Measurements from ENCODE around the gene SLC16A1. TPM values are rescaled to one million over a fixed set of nuclear protein-coding genes. Genes with fewer than 3 reads are reported as not detected.

SLC16A1 gene
- total RNA-seq, 1 experiment from 2014 or later, result 74.6 TPM

- Histone ChIP-seq H2AFZ (no peak overlapping the region), H3F3A (ENCODE audit: insufficient read depth, low read depth) (peaks cover 56% of the 10 kb centered on the region), H3K27me3 (ENCODE audit: insufficient read depth, low read depth) (no peaks in the 10 kb centered on the region), H3K27ac (peak overlapping the region; percentile 84), H3K4me3 (no peak overlapping the region), H3K9me3 (ENCODE audit: insufficient read depth, low read depth) (0 out of 2 replicates have a peak, but pooled peaks cover 4% of the 10 kb centered on the region), H3K9me2 (ENCODE audit: insufficient read depth) (no peaks in the 10 kb centered on the region), H3K4me1 (replicated peaks; ENCODE audit: insufficient read depth) (peaks cover 54% of the 10 kb centered on the region), H3K36me3 (ENCODE audit: low read depth) (peaks cover 8% of the 10 kb centered on the region; the same call in 1 of the 2 replicates), H4K20me1 (ENCODE audit: insufficient read depth) (no peaks in the 10 kb centered on the region), H3K4me2 (peak overlapping the region; percentile 67), H3K79me2 (ENCODE audit: low read depth) (no peaks in the 10 kb centered on the region)
- TF ChIP-seq EZH2 (IDR thresholded peaks at IDR 0.05; ENCODE audit: low read depth), result no peak
- no peak for TF ChIP-seq CTCF (conservative IDR thresholded peaks at IDR 0.05)
- no TSS peak for BruUV-seq (replicated peaks)
- intact Hi-C loops (cut with micrococcal nuclease; ENCODE audit: unreplicated experiment), result no loop called here
- ChIA-PET CTCF (interaction anchor here (1.4 kb wide), 1 partner anchor 166 kb away, joined by 5 read pairs; the partner anchor contains the start of gene LRIG2), POLR2A (ENCODE audit: unreplicated experiment) (interaction anchor here (0.6 to 0.8 kb wide), 3 partner anchors 10 to 889 kb away, joined by 5 to 6 read pairs (median 5); no protein-coding TSS in a partner anchor)
- no peak for DNase-seq
Measured at GRCh38 chr1:112906150-112906698, 49.8 kb downstream of the SLC16A1 start.

DNA sequence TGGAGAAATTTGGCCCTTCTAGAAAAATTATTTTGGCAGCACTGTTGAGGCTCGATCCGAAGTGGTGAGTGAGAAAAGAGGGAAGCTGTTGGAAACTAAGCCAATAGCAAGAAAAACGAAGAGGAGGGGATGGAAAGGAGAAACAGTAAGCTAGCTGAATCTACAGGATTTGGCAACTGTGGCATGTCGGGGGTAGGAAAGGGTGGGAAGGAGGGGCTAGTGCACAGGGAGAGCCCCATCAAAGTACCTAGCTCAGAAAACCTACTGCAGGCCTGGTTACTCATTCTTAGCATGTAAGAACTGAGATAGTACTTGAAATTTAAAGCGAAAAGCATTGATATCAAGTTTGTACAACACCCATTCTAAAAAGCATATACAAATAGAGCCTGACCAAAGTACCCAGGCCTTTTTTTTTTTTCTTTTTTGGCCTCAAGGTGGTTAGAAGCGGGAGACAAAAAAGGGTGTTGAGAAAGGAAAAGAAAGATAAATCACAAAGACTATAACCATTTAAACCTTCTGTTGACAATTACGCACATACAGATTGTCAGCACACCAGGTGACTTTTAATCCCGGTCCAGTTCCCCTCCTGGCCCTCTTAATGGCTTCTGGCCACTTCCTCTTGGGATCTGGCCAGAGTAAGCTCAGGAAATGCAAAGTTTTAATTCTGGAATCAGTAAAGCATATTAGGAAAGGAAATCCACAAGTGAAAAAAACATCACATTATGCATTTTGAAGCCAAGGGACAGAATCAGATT is 50.4 kb downstream of the SLC16A1 start:
- no peak for TF ChIP-seq EZH2 (IDR thresholded peaks at IDR 0.05; ENCODE audit: low read depth)
- TF ChIP-seq CTCF (conservative IDR thresholded peaks at IDR 0.05), result no peak
- H3K4me1 ChIP-seq (replicated peaks; ENCODE audit: insufficient read depth), result peaks cover 61% of the 10 kb centered on the region
- H2AFZ ChIP-seq, result no peak overlapping the region
- CTCF ChIA-PET, result interaction anchor here (0.6 to 1.4 kb wide), 4 partner anchors 86 to 1441 kb away, joined by 3 to 11 read pairs (median 5); partner anchors contain the start of gene LRIG2
- peak overlapping the region; percentile 84 for H3K27ac ChIP-seq
- no peaks in the 10 kb centered on the region for H4K20me1 ChIP-seq (ENCODE audit: insufficient read depth)
- peak overlapping the region; percentile 67 for H3K4me2 ChIP-seq
- no peaks in the 10 kb centered on the region for H3K79me2 ChIP-seq (ENCODE audit: low read depth)
- H3K9me2 ChIP-seq (ENCODE audit: insufficient read depth), result no peaks in the 10 kb centered on the region
- POLR2A ChIA-PET (ENCODE audit: unreplicated experiment), result interaction anchor here (0.5 to 0.8 kb wide), 7 partner anchors 10 to 890 kb away, joined by 4 to 11 read pairs (median 5); partner anchors contain the start of gene SLC16A1
- H3K9me3 ChIP-seq (ENCODE audit: insufficient read depth, low read depth), result 0 out of 2 replicates have a peak, but pooled peaks cover 4% of the 10 kb centered on the region
- H3K36me3 ChIP-seq (ENCODE audit: low read depth), result peaks cover 8% of the 10 kb centered on the region; the same call in 1 of the 2 replicates
- DNase-seq, result no peak
- BruUV-seq (replicated peaks), result TSS peak; percentile 86
- H3F3A ChIP-seq (ENCODE audit: insufficient read depth, low read depth), result peaks cover 62% of the 10 kb centered on the region
- intact Hi-C loops (cut with micrococcal nuclease; ENCODE audit: unreplicated experiment), result loop anchor here (2.0 kb wide), 2 partner anchors 29 to 49 kb away; no protein-coding TSS in a partner anchor
- H3K4me3 ChIP-seq, result peak overlapping the region; percentile 33; the same call in 1 of the 2 replicates
- H3K27me3 ChIP-seq (ENCODE audit: insufficient read depth, low read depth), result no peaks in the 10 kb centered on the region

GRCh38 chr1:112904831-112905261 is 51.1 kb downstream of the SLC16A1 start:
- Histone ChIP-seq H3K27me3 (ENCODE audit: insufficient read depth, low read depth) (no peaks in the 10 kb centered on the region), H2AFZ (no peak overlapping the region), H3K4me2 (peak overlapping the region; percentile 67), H3K4me1 (replicated peaks; ENCODE audit: insufficient read depth) (peaks cover 65% of the 10 kb centered on the region), H3K9me2 (ENCODE audit: insufficient read depth) (no peaks in the 10 kb centered on the region), H4K20me1 (ENCODE audit: insufficient read depth) (no peaks in the 10 kb centered on the region), H3F3A (ENCODE audit: insufficient read depth, low read depth) (peaks cover 64% of the 10 kb centered on the region), H3K9me3 (ENCODE audit: insufficient read depth, low read depth) (0 out of 2 replicates have a peak, but pooled peaks cover 4% of the 10 kb centered on the region), H3K79me2 (ENCODE audit: low read depth) (no peaks in the 10 kb centered on the region), H3K27ac (peak overlapping the region; percentile 84), H3K4me3 (peak overlapping the region; percentile 33; the same call in 1 of the 2 replicates), H3K36me3 (ENCODE audit: low read depth) (peaks cover 8% of the 10 kb centered on the region; the same call in 1 of the 2 replicates)
- POLR2A ChIA-PET (ENCODE audit: unreplicated experiment), result interaction anchor here (0.5 to 0.8 kb wide), 3 partner anchors 10 to 138 kb away, joined by 3 to 11 read pairs (median 4); partner anchors contain the start of gene SLC16A1
- CTCF ChIA-PET, result interaction anchor here (0.6 to 1.4 kb wide), 5 partner anchors 85 to 1442 kb away, joined by 3 to 11 read pairs (median 5); partner anchors contain the start of gene LRIG2
- DNase-seq, result peak; percentile 67 to 88
- no peak for TF ChIP-seq EZH2 (IDR thresholded peaks at IDR 0.05; ENCODE audit: low read depth)
- no peak for TF ChIP-seq CTCF (conservative IDR thresholded peaks at IDR 0.05)
- intact Hi-C loops (cut with micrococcal nuclease; ENCODE audit: unreplicated experiment), result loop anchor here (2.0 kb wide), 2 partner anchors 30 to 50 kb away; no protein-coding TSS in a partner anchor
- BruUV-seq (replicated peaks), result no TSS peak
